IMR-90 (cell line): ENCODE measurements around the gene ARHGAP32. TPM values are rescaled to one million over a fixed set of nuclear protein-coding genes. Genes with fewer than 3 reads are reported as not detected.

Experiments used
- ATAC-seq: fragments of 200-7000 bp; cut with Tn5 transposase; 2 replicates; pipeline ENCODE4 v1.9.1; 2020; ENCODE audit warnings: low read depth, mild to moderate bottlenecking, moderate library complexity
- BruUV-seq: library from RNA; stranded (reverse); fragments of 400-500 nt; replicated peaks from 2 replicates; lab custom pipeline; 2021; lab: Mats Ljungman, UMichigan
- CTCF ChIA-PET: fragments of 300-600 bp; formaldehyde crosslinking; extraction: SDS; loops from one replicate; lab custom pipeline; 2021; ENCODE audit warnings: antibody characterized with exemption; lab: Yijun Ruan, JAX
- POLR2A ChIA-PET: fragments of 300-600 bp; sonication (Branson Sonifier 250); formaldehyde crosslinking; loops from one replicate; lab custom pipeline; 2022; ENCODE audit warnings: antibody characterized with exemption; ENCODE audit not compliant: unreplicated experiment; lab: Charles Lee
- DNase-seq: peaks from one replicate; pipeline ENCODE4 v3.0.0; 2013
- H2AFZ ChIP-seq: replicated peaks from 2 replicates; pipeline ENCODE3; 2013; ENCODE audit warnings: low read length, mild to moderate bottlenecking; ENCODE audit not compliant: poor library complexity
- H2AK5ac ChIP-seq: 2 replicates; pipeline ENCODE4 v1.6.1; 2013; ENCODE audit warnings: low read depth, low read length, inconsistent platforms
- H2AK9ac ChIP-seq: replicated peaks from 2 replicates; pipeline ENCODE3; 2013; ENCODE audit warnings: mild to moderate bottlenecking, low read depth, low read length, moderate library complexity; ENCODE audit not compliant: poor library complexity
- H2BK120ac ChIP-seq: 2 replicates; pipeline ENCODE4 v1.6.1; 2013; ENCODE audit warnings: low read depth, low read length, inconsistent platforms
- H2BK15ac ChIP-seq: 3 replicates; pipeline ENCODE4 v1.6.1; 2013; ENCODE audit warnings: low read depth, low read length, inconsistent platforms
- H2BK20ac ChIP-seq: 2 replicates; pipeline ENCODE4 v1.6.1; 2013; ENCODE audit warnings: low read depth, mild to moderate bottlenecking, inconsistent platforms, low read length, moderate library complexity
- H2BK5ac ChIP-seq: 2 replicates; pipeline ENCODE4 v1.6.1; 2013; ENCODE audit warnings: mild to moderate bottlenecking, low read depth, low read length, inconsistent platforms; ENCODE audit not compliant: poor library complexity, severe bottlenecking
- H3K14ac ChIP-seq: replicated peaks from 2 replicates; pipeline ENCODE4 v1.6.1; 2013; ENCODE audit warnings: low read depth, low read length, inconsistent platforms
- H3K18ac ChIP-seq: 2 replicates; pipeline ENCODE4 v1.6.1; 2013; ENCODE audit warnings: low read depth, low read length, control low read depth
- H3K23ac ChIP-seq: 2 replicates; pipeline ENCODE4 v1.6.1; 2013; ENCODE audit warnings: low read depth, low read length, inconsistent platforms
- H3K27ac ChIP-seq: 2 replicates; pipeline ENCODE4 v1.5.1; 2013; ENCODE audit warnings: mild to moderate bottlenecking, control low read depth, low read length; ENCODE audit not compliant: insufficient read depth
- H3K27me3 ChIP-seq: 2 replicates; pipeline ENCODE4 v1.6.1; 2013; ENCODE audit warnings: low read length; ENCODE audit not compliant: control insufficient read depth, insufficient read depth
- H3K36me3 ChIP-seq: 2 replicates; pipeline ENCODE4 v1.6.1; 2013; ENCODE audit warnings: low read length, mixed read lengths; ENCODE audit not compliant: control insufficient read depth, insufficient read depth
- H3K4ac ChIP-seq: 2 replicates; pipeline ENCODE4 v1.6.1; 2013; ENCODE audit warnings: low read depth, low read length, inconsistent platforms
- H3K4me1 ChIP-seq: 2 replicates; pipeline ENCODE4 v1.6.1; 2013; ENCODE audit warnings: low read length, mixed read lengths; ENCODE audit not compliant: control insufficient read depth, insufficient read depth
- H3K4me2 ChIP-seq: 2 replicates; pipeline ENCODE4 v1.6.1; 2013; ENCODE audit warnings: low read depth, mild to moderate bottlenecking, control low read depth, low read length, moderate library complexity
- H3K4me3 ChIP-seq: 2 replicates; pipeline ENCODE4 v1.5.1; 2013; ENCODE audit warnings: low read depth, mild to moderate bottlenecking, control low read depth, low read length, moderate library complexity; ENCODE audit not compliant: insufficient read depth
- H3K56ac ChIP-seq: 2 replicates; pipeline ENCODE4 v1.6.1; 2013; ENCODE audit warnings: low read length, inconsistent platforms; ENCODE audit not compliant: insufficient read depth; ENCODE audit errors: extremely low read depth
- H3K79me1 ChIP-seq, 2 experiments: 2 replicates each; pipeline ENCODE4 v1.6.1; 2013; ENCODE audit warnings: low read length in 2 of 2, inconsistent platforms in 1 of 2, low read depth in 1 of 2
- H3K9ac ChIP-seq: 2 replicates; pipeline ENCODE4 v1.6.1; 2013; ENCODE audit warnings: low read depth, low read length, control low read depth
- H3K9me1 ChIP-seq: 2 replicates; pipeline ENCODE4 v1.6.1; 2013; ENCODE audit warnings: low read length, inconsistent platforms; ENCODE audit not compliant: insufficient read depth
- H3K9me3 ChIP-seq: 2 replicates; pipeline ENCODE4 v1.6.1; 2013; ENCODE audit warnings: low read length; ENCODE audit not compliant: control insufficient read depth, insufficient read depth
- H4K20me1 ChIP-seq: 2 replicates; pipeline ENCODE4 v1.6.1; 2013; ENCODE audit warnings: low read length, inconsistent platforms; ENCODE audit not compliant: insufficient read depth
- H4K5ac ChIP-seq: 2 replicates; pipeline ENCODE4 v1.6.1; 2013; ENCODE audit warnings: mild to moderate bottlenecking, low read depth, low read length, control low read depth
- H4K8ac ChIP-seq, 2 experiments: 2 replicates each; pipeline ENCODE4 v1.6.1; 2013; ENCODE audit warnings: low read depth in 2 of 2, low read length in 2 of 2, control low read depth in 1 of 2, inconsistent platforms in 1 of 2
- H4K91ac ChIP-seq: 2 replicates; pipeline ENCODE4 v1.6.1; 2013; ENCODE audit warnings: low read depth, low read length, inconsistent platforms; ENCODE audit not compliant: insufficient read depth
- CEBPB ChIP-seq: IDR thresholded peaks from 2 replicates; pipeline ENCODE4 v1.6.1; 2012; ENCODE audit warnings: low read depth, low read length, improper control_type of control experiment
- FOS ChIP-seq: fragments of 150-350 bp; IDR thresholded peaks from 2 replicates; pipeline ENCODE4 v1.6.1; 2016; ENCODE audit warnings: low read depth, low read length
- NFE2L2 ChIP-seq: fragments of 150-350 bp; IDR thresholded peaks from 2 replicates; pipeline ENCODE4 v1.6.1; 2016; ENCODE audit warnings: low read depth, mild to moderate bottlenecking, low read length
- RAD21 ChIP-seq: IDR thresholded peaks from 2 replicates; pipeline ENCODE4 v1.6.1; 2012; ENCODE audit warnings: low read length, improper control_type of control experiment
- RFX5 ChIP-seq: IDR thresholded peaks from 2 replicates; pipeline ENCODE4 v1.8.0; 2012; ENCODE audit warnings: low read depth, mild to moderate bottlenecking, low read length, moderate library complexity
- WGBS, 2 experiments: methylation state at CpG; one replicate each; pipeline versions ENCODE4 v1.1.5 to v1.1.7; 2013; ENCODE audit warnings: missing lambda C conversion rate in 2 of 2; ENCODE audit not compliant: insufficient read length in 1 of 2; ENCODE audit errors: extremely low coverage in 2 of 2; 5-methylcytosine and 5-hydroxymethylcytosine counted together
- dilution Hi-C: fragments of 300-500 bp; cut with HindIII; formaldehyde crosslinking; loops from one replicate; pipeline ENCODE4 v1.14.3; 2018; ENCODE audit warnings: low sequenced_read_pairs; ENCODE audit not compliant: unreplicated experiment
- in situ Hi-C: fragments of 300-500 bp; cut with MboI; formaldehyde crosslinking; loops from 3 replicates; pipeline ENCODE4 v1.14.3; 2019; ENCODE audit warnings: low sequenced_read_pairs, inconsistent platforms, mixed read lengths
- intact Hi-C: fragments of 100-400 bp; cut with micrococcal nuclease; formaldehyde crosslinking; loops from 2 replicates; pipeline ENCODE4 v1.10.0; 2022
- polyA plus RNA-seq, 3 experiments: library from polyadenylated mRNA; depleted of rRNA; stranded (reverse); fragments of >200 nt; gene quantifications; 2 replicates each; pipeline ENCODE4 v1.2.3, GENCODE V29; 2012; ENCODE audit warnings: low replicate concordance in 1 of 3
- total RNA-seq: library from RNA; depleted of rRNA; stranded (reverse); fragments of >200 nt; gene quantifications from 2 replicates; pipeline ENCODE4 v1.2.3, GENCODE V29; 2012
- TF ChIP-seq, protein P1 (sequence below): fragments of 150-350 bp; IDR thresholded peaks from 2 replicates; pipeline ENCODE4 v1.6.1; 2016; ENCODE audit warnings: low read depth, mild to moderate bottlenecking, low read length, moderate library complexity, borderline replicate concordance
- TF ChIP-seq, protein P2 (sequence below): conservative IDR thresholded peaks from 2 replicates; pipeline ENCODE4 v1.5.1; 2012; ENCODE audit warnings: mild to moderate bottlenecking, low read depth, low read length, improper control_type of control experiment

ARHGAP32 gene
- total and polyA plus RNA-seq, 2 of the 4 experiments (the other 2 are of a cell fraction), result 4.1 to 8.4 TPM

DNA sequence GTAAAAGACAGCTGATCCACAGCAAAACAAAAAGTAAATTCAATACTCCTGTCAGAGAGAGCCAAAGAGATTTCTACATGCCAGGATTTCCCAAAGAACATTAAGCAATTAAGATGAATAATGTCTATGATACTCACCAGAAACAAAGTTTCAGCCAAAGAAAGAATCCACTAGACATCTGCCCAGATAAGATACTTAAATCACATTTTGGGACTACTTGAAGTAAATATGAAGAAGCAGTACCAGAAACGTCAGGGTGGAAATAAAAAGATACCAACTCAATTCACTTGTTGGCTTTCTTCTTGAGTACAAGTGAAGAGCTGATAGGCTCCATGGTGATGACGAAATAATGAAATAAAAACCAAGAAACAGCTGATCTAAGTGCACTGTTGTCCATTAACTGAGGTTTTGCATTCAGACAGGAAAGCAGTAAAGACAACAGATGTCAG, 31.6 kb upstream of the ARHGAP32 start:
- Histone ChIP-seq H3K14ac (no peak overlapping the region), H3K23ac (no peak overlapping the region), H4K91ac (no peak overlapping the region), H3K79me1 (peaks cover 4 to 24% of the 10 kb centered on the region in 2 experiments; a peak in 2 of 4 replicates), H2BK15ac (no peak overlapping the region), H3K36me3 (no peaks in the 10 kb centered on the region), H4K8ac (no peak overlapping the region), H3K9me1 (no peaks in the 10 kb centered on the region), H3K9me3 (0 out of 2 replicates have a peak, but pooled peaks cover 2% of the 10 kb centered on the region), H3K27me3 (no peaks in the 10 kb centered on the region), H2AFZ (no peak overlapping the region), H4K20me1 (no peaks in the 10 kb centered on the region), H2BK120ac (no peak overlapping the region), H3K9ac (no peak overlapping the region), H3K18ac (no peak overlapping the region), H3K4me1 (peaks cover 3% of the 10 kb centered on the region), H3K56ac (no peak overlapping the region), H2AK5ac (no peak overlapping the region), H3K4ac (no peak overlapping the region), H3K4me2 (peak overlapping the region; percentile 35; the same call in 1 of the 2 replicates), H4K5ac (no peak overlapping the region), H2BK20ac (no peak overlapping the region), H2BK5ac (no peak overlapping the region), H2AK9ac (no peak overlapping the region), H3K27ac (no peak overlapping the region), H3K4me3 (no peak overlapping the region)
- BruUV-seq, result no TSS peak
- dilution Hi-C loops, result no loop called here
- POLR2A ChIA-PET, result interaction anchor here (0.6 kb wide), 1 partner anchor 563 kb away, joined by 4 read pairs; no protein-coding TSS in a partner anchor
- in situ Hi-C loops, result no loop called here
- peak; percentile 51 for ATAC-seq
- intact Hi-C loops, result no loop called here
- peak; percentile 45 for DNase-seq
- no CpG with 5 or more reads among the region's 2 CpGs for WGBS, 2 experiments
- TF ChIP-seq RFX5 (no peak), FOS (no peak), NFE2L2 (no peak), RAD21 (no peak), CEBPB (peak; percentile 48)
- TF ChIP-seq, protein P1, sequence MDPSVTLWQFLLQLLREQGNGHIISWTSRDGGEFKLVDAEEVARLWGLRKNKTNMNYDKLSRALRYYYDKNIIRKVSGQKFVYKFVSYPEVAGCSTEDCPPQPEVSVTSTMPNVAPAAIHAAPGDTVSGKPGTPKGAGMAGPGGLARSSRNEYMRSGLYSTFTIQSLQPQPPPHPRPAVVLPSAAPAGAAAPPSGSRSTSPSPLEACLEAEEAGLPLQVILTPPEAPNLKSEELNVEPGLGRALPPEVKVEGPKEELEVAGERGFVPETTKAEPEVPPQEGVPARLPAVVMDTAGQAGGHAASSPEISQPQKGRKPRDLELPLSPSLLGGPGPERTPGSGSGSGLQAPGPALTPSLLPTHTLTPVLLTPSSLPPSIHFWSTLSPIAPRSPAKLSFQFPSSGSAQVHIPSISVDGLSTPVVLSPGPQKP, result no peak
- TF ChIP-seq, protein P2, sequence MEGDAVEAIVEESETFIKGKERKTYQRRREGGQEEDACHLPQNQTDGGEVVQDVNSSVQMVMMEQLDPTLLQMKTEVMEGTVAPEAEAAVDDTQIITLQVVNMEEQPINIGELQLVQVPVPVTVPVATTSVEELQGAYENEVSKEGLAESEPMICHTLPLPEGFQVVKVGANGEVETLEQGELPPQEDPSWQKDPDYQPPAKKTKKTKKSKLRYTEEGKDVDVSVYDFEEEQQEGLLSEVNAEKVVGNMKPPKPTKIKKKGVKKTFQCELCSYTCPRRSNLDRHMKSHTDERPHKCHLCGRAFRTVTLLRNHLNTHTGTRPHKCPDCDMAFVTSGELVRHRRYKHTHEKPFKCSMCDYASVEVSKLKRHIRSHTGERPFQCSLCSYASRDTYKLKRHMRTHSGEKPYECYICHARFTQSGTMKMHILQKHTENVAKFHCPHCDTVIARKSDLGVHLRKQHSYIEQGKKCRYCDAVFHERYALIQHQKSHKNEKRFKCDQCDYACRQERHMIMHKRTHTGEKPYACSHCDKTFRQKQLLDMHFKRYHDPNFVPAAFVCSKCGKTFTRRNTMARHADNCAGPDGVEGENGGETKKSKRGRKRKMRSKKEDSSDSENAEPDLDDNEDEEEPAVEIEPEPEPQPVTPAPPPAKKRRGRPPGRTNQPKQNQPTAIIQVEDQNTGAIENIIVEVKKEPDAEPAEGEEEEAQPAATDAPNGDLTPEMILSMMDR, result no peak
- CTCF ChIA-PET, result no interaction called here
